Mesodermal cell (in vitro differentiated cells): ENCODE measurements around the gene JUP.

Experiments used
- H3K27ac ChIP-seq: 2 replicates; pipeline ENCODE4 v1.7.0; 2013; ENCODE audit warnings: mild to moderate bottlenecking, low read depth, low read length, moderate library complexity; ENCODE audit not compliant: severe bottlenecking
- H3K36me3 ChIP-seq: 2 replicates; pipeline ENCODE4 v1.7.1; 2013; ENCODE audit warnings: mild to moderate bottlenecking, low read length, moderate library complexity; ENCODE audit not compliant: control insufficient read depth, insufficient read depth
- H3K4me1 ChIP-seq: one replicate; pipeline ENCODE4 v1.7.1; 2013; ENCODE audit warnings: mild to moderate bottlenecking, low read length; ENCODE audit not compliant: insufficient read depth, control insufficient read depth, poor library complexity, severe bottlenecking
- H3K4me3 ChIP-seq: 2 replicates; pipeline ENCODE4 v1.7.0; 2013; ENCODE audit warnings: low read length, control low read depth, mild to moderate bottlenecking; ENCODE audit not compliant: insufficient read depth, poor library complexity, severe bottlenecking; ENCODE audit errors: extremely low read depth
- H3K9me3 ChIP-seq: 2 replicates; pipeline ENCODE4 v1.7.1; 2013; ENCODE audit warnings: mild to moderate bottlenecking, low read length, moderate library complexity; ENCODE audit not compliant: control insufficient read depth
- WGBS, 2 experiments: methylation state at CpG; one replicate each; pipeline ENCODE4 v1.1.5; 2013; ENCODE audit warnings: missing lambda C conversion rate in 2 of 2; ENCODE audit not compliant: insufficient coverage in 2 of 2; 5-methylcytosine and 5-hydroxymethylcytosine counted together

JUP gene

DNA sequence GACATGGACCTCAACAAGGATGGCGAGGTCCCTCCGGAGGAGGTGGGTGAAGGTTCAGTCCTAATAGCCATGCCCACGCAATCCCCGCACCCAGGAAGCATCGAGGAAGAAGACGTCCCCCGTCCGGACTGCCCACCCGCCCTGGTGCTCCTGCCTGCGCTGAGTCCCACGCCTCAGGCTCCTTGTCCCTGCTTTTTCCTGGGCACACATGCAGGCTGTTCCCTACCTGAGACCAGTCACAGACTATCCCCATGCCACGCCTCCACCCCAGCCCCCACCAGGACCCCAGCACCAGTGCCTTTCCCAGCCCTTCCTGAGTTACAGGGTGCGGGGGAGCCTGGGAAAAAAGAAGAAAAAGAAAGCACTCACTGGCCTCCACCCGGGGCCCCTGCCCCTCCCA, 35.3 kb upstream of the JUP start:
- 87 to 97% methylated on average over 6 to 11 of the region's 14 CpGs for WGBS, 2 experiments
- H3K4me1 ChIP-seq: no peaks in the 10 kb centered on the region
- H3K27ac ChIP-seq: peak overlapping the region; percentile 8
- H3K36me3 ChIP-seq: peaks cover 75% of the 10 kb centered on the region
- no peak overlapping the region for H3K4me3 ChIP-seq
- no peaks in the 10 kb centered on the region for H3K9me3 ChIP-seq

DNA sequence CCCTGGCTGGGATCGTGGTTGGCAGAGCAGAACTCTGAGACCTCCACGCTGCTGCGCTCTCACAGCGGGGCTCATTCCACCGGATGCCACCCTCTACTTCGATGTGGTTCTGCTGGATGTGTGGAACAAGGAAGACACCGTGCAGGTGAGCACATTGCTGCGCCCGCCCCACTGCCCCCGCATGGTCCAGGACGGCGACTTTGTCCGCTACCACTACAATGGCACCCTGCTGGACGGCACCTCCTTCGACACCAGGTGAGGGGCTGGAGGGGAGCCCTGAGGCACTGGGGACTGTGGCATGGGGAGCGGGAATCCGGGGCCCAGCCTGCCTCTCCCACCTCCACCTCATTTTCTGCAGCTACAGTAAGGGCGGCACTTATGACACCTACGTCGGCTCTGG, 31.5 kb upstream of the JUP start:
- Histone ChIP-seq H3K9me3 (no peaks in the 10 kb centered on the region), H3K4me1 (peaks cover 9% of the 10 kb centered on the region)

DNA sequence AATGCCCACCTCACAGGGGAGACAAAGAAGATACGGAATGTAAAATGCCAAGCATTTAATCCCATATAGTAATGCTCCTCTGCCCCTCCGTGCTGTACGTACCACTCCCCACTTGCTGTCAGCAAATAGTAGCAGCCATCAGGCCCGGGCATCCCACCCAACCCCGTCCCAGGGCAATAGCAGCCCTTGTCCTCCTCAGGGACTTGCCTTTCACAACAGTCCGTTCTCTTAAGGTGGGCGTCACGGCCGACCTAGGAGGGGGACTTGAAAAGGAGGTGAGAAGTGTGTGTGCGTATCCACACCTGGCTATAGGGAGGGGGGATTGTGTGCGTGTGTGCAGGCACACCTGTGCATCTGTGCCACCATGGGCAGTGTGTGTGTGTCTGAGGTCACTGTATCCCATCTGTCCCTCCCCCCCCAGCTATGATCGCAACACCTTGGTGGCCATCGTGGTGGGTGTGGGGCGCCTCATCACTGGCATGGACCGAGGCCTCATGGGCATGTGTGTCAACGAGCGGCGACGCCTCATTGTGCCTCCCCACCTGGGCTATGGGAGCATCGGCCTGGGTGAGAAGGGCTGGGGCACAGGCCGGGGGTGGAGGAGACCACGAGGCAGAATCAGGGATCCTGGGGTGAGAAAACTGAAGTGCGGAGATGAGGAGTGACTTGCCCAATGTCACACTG, 30.3 kb upstream of the JUP start:
- Histone ChIP-seq H3K36me3 (peaks cover 55% of the 10 kb centered on the region), H3K4me3 (no peak overlapping the region), H3K4me1 (peaks cover 9% of the 10 kb centered on the region), H3K27ac (no peak overlapping the region), H3K9me3 (no peaks in the 10 kb centered on the region)
- WGBS, 2 experiments: 93 to 97% methylated on average over 17 to 21 of the region's 23 CpGs

More for the DNA sequence above, 31.5 kb upstream of the JUP start:
- H3K4me3 ChIP-seq: no peak overlapping the region
- no peak overlapping the region for H3K27ac ChIP-seq
- peaks cover 65% of the 10 kb centered on the region for H3K36me3 ChIP-seq
- 96 to 99% methylated on average over 15 to 17 of the region's 20 CpGs for WGBS, 2 experiments

DNA sequence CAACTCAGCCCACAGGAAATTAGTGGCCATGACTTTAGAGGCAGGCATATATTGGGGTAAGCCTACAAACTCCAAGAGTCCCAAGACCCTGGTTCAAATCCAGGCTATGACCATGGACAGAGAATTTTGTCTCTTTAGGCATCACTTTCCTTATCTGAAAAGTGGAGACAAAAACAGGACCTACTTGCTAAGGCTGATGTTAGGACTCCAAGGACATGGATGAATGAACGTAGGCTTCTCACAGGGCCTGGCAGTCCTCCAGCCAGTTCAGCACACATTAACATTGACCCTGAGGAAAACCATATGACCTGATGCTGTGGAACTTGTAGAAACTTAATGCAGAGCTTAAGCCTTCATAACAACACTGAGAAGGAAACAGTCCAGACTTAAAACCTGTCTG, 27.7 kb upstream of the JUP start:
- Histone ChIP-seq H3K4me3 (peak overlapping the region; percentile 86), H3K27ac (peak overlapping the region; percentile 89), H3K9me3 (no peaks in the 10 kb centered on the region), H3K4me1 (peaks cover 9% of the 10 kb centered on the region), H3K36me3 (peaks cover 42% of the 10 kb centered on the region)
- 83 to 100% methylated on average over 1 of the region's 1 CpG for WGBS, 2 experiments

DNA sequence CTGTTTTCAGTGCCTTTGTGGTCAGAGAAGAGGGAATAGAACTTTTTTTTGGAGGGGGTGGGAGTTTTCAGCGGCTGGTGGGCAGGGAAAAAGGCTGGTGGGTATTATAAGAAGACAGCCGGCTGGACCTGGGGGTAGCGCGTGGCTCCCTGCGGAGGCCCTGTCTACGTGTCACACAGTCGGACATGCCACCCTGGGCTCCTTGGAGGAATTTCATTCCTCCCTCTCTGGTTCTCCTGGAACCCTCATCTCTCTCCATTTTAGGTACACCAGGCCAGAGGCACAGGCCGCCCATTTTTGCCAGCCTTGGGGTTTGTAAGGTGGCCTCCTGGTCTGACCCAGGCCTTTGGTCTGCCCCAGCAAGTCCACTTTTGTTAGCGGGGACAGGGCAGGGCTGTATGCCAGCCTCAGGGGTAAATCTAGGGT, 27.2 kb upstream of the JUP start:
- H3K27ac ChIP-seq: peak overlapping the region; percentile 89
- WGBS, 2 experiments: 14 to 25% methylated on average over 8 to 9 of the region's 9 CpGs
- H3K36me3 ChIP-seq: peaks cover 42% of the 10 kb centered on the region
- H3K4me3 ChIP-seq: peak overlapping the region; percentile 86
- H3K4me1 ChIP-seq: peaks cover 9% of the 10 kb centered on the region
- H3K9me3 ChIP-seq: no peaks in the 10 kb centered on the region

DNA sequence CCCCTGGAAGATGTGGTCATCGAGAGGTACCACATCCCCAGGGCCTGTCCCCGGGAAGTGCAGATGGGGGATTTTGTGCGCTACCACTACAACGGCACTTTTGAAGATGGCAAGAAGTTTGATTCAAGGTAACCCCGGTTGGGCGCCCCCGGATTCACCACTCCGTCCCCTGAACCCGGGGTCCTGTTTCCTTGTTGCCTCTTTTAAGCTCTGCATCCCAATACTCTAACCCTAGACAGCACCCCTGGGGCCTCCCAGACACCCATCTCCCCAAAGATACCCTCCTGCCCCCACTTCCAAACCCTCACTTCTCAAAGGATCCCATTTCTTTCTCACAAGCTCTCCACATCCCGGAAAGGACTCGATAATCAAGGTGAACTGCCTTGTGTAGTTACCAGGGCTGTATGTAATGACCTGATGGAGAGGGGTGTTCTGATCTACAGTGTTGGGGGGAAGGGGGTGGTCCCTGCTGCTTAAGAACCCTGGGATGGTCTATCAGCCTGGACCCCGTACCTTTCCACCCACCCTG, 26.7 kb upstream of the JUP start:
- no peaks in the 10 kb centered on the region for H3K9me3 ChIP-seq
- peak overlapping the region; percentile 86 for H3K4me3 ChIP-seq
- 0% methylated on average over 8 to 9 of the region's 12 CpGs for WGBS, 2 experiments
- peaks cover 9% of the 10 kb centered on the region for H3K4me1 ChIP-seq
- peak overlapping the region; percentile 89 for H3K27ac ChIP-seq
- H3K36me3 ChIP-seq: peaks cover 44% of the 10 kb centered on the region

DNA sequence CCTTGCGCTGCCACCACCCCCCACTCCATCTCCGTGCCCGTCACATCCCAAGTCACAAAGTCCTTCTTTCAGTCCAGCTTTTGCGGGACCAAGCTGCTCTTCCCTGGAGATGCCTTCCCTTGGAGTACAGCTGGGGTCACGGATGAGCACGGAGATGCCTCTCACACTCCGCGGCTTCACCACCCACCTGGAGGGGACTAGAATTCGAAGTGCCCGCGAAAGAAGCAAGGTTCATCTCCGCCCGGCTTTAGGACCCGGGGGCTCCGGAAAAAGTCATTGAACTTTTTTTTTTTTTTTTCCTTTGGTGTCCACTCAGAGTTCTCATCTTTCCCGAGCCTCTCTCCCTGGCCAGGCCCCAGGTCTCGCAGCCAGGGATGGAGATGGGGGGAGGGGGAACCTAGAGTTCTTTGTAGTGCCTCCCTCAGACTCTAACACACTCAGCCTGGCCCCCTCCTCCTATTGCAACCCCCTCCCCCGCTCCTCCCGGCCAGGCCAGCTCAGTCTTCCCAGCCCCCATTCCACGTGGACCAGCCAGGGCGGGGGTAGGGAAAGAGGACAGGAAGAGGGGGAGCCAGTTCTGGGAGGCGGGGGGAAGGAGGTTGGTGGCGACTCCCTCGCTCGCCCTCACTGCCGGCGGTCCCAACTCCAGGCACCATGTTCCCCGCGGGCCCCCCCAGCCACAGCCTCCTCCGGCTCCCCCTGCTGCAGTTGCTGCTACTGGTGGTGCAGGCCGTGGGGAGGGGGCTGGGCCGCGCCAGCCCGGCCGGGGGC, 26.1 kb upstream of the JUP start, which contains the start of gene FKBP10:
TSS of gene FKBP10 (plus strand) at position 624 of the 771 bp plus-strand sequence. CDS start at position 655, 31 bp downstream.
- Histone ChIP-seq H3K36me3 (peaks cover 38% of the 10 kb centered on the region), H3K4me1 (peaks cover 9% of the 10 kb centered on the region), H3K4me3 (peak within 1 kb of the TSS; percentile 86), H3K27ac (peak within 1 kb of the TSS; percentile 89), H3K9me3 (no peaks in the 10 kb centered on the region)
- WGBS, 2 experiments: 1% methylated on average over 19 to 27 of the region's 35 CpGs

DNA sequence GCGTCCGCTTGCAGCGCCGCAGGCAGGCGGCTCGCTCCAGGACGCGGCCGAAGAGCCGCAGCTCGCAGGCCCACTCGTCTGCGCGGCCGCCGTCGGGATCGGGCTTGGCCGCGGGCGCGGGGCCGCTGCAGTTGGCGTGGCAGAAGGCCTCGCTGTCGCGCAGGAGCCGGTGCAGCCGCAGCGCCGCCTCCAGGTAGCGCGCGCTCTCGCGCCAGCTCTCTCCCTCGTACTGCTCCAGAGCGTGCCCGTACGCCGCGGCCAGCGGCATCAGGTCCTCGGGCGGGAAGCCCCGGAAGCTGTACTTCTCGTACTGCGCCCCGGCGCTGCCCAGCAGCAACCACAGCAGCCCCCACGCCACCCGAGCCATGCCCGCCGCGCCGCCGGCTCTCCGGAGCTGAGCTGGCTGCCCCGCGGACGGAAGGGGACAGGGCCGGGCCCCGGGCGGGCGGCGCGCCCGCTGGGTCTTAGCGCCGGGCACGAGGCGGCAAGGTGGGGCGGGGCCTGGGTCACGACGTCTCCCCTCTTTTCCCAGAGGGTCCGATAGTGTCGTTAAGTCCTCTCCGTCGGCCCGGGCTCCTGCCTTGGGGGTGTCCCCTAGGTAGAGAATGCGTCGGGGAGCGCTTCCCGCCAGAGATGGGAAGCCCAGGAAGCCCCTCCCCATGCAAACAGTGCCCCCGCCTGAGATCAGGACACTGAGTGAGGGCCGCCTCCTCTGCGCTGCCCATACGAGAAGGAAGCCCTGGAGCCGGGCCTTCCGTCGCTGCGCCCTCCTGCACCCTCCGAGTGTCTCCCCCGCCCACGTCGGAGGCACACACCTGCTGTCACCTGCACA, 25.3 kb upstream of the JUP start, which contains the start of gene P3H4:
TSS of gene P3H4 (minus strand) at position 401 of the 832 bp plus-strand sequence. CDS start at position 367, 34 bp downstream.
- WGBS, 2 experiments: 0% methylated on average over 79 to 81 of the region's 96 CpGs
- Histone ChIP-seq H3K9me3 (no peaks in the 10 kb centered on the region), H3K36me3 (peaks cover 30% of the 10 kb centered on the region)

DNA sequence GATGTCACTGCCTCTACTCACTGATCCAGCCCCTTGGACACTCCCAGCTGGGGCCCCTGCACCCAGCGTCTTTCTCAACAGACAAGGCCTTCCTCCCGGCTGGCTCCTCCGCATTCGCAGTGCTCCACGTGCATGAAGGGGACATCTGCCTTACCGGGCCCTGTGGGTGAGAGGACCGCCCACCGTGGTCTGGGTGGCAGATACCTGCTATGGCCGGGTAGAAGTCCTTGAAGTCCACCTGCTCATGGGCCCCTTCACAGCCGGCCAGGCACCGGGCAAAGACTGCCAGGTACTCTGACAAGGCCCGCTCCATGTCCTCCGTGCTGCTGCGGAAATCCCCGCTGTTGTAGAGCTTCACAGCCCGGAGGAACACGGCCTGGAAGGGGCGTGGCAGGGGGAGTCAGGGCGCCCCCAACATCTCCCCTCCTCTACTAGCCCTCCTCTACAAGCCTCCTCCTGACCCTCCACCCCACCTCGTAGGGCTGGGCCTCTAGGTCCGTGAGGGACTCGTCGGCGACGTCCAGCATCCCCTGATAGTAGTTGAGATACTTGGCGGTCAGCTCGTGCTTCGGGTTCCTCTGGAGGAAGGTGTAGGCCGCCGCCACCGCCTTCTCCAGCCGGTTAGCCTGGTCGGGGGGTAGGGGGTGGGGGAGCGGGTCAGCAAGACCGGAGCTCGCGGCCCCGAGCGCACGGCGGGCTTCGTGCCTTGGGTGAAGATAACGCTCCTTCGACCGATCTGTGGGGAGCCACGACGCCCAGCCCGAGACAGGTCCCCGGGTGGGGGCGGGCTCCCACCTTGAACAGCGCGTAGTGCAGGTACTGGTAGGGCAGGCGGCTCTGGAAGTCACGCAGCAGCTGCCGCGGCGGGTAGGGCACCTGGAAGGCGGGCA, 24.4 kb upstream of the JUP start:
- Histone ChIP-seq H3K4me1 (peaks cover 9% of the 10 kb centered on the region), H3K9me3 (no peaks in the 10 kb centered on the region), H3K36me3 (peaks cover 33% of the 10 kb centered on the region), H3K4me3 (peak overlapping the region; percentile 86), H3K27ac (peak overlapping the region; percentile 89)
- 26 to 39% methylated on average over 35 to 52 of the region's 58 CpGs for WGBS, 2 experiments

More for the DNA sequence above, 25.3 kb upstream of the JUP start, which contains the start of gene P3H4:
- peaks cover 9% of the 10 kb centered on the region for H3K4me1 ChIP-seq
- peak within 1 kb of the TSS; percentile 86 for H3K4me3 ChIP-seq
- peak within 1 kb of the TSS; percentile 89 for H3K27ac ChIP-seq
